Activated T-cell treated with anti-CD3 and anti-CD28 coated beads, Interleukin-2, amount 50 U/mL, for 48 hours (primary cell): ENCODE results near the gene PPM1L.

Experiments
- DNase-seq, 2 experiments: peaks; one replicate each; pipeline ENCODE4 v3.0.0-alpha.2; 2020

PPM1L gene

GRCh38 chr3:161107311-161107710, 351.3 kb downstream of the PPM1L start:
- no peak for DNase-seq

GRCh38 chr3:161108840-161109239, 352.8 kb downstream of the PPM1L start:
- no peak for DNase-seq

GRCh38 chr3:161117646-161118045, 361.6 kb downstream of the PPM1L start:
- DNase-seq = no peak

- DNase-seq = no peak
Observed at GRCh38 chr3:161126495-161126894, 370.5 kb downstream of the PPM1L start.
